ENCODE results near the gene HTR3D.
"Not testable (repeated sequence)": the region's sequence is repeated elsewhere in the genome, so short reads cannot be mapped to it uniquely, and the experiment has no call there.

The HTR3D gene

GRCh38 chr3:184016811-184017671 is 14.5 kb upstream of the HTR3D start:
- peak; percentile 32 for DNase-seq (ENCODE audit: low read depth)

DNA sequence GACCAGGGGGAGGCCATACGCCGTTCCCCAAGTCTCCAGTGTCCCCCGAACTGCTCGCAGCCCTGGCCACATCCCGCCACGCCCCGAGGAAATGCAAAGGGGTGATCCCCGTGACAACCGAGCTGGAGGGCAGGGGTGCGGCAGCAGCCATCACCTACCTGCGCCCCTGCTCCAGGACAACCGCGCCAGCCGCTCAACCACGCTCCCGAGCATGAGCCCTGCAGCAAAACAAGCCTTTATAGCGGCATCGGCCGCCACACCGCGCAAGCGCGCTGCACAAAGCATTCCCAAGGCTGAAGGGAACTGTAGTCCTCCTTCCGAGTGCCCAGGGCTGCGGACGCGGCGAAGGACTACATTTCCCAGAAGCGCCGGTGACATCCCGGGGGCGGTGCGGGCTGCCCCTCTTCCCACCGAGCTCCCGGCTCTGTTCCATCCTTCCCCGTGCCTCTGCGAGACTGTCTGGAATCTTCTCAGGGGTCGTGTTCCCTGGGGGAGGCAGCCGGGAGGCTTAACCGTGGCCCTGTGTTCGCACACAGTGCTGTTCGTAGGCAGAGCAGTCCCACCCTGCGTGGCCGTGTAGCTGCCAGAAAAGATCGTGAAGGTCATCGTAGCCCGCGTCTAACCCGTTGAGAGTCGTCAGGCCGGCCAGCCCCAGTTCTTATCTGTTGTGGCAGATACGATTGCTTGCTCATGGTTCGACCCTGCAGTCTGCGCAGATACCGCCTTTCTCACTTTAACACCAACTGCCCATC is 13.7 kb upstream of the HTR3D start, which contains the start of gene ABCC5:
ABCC5 (minus strand) TSS at position 213 of the 752 bp plus-strand sequence. CDS start 3,492 bp downstream, outside the sequence.
- peak; percentile 72 for DNase-seq (ENCODE audit: low read depth)

GRCh38 chr3:184018424-184018973 is 13.0 kb upstream of the HTR3D start:
- DNase-seq (ENCODE audit: low read depth), result no peak

GRCh38 chr3:184022323-184022722 is 9.2 kb upstream of the HTR3D start:
- no peak for DNase-seq (ENCODE audit: low read depth)

- not testable (repeated sequence) for DNase-seq (ENCODE audit: low read depth)
Observed at GRCh38 chr3:184025256-184025655, 6.3 kb upstream of the HTR3D start.

- DNase-seq (ENCODE audit: low read depth), result not testable (repeated sequence)
Observed at GRCh38 chr3:184028275-184028890, 3.2 kb upstream of the HTR3D start.

- no peak for DNase-seq (ENCODE audit: low read depth)
Observed at GRCh38 chr3:184029443-184029842, 2.1 kb upstream of the HTR3D start.

GRCh38 chr3:184030536-184030935 is 1.0 kb upstream of the HTR3D start:
- DNase-seq (ENCODE audit: low read depth), result no peak

DNA sequence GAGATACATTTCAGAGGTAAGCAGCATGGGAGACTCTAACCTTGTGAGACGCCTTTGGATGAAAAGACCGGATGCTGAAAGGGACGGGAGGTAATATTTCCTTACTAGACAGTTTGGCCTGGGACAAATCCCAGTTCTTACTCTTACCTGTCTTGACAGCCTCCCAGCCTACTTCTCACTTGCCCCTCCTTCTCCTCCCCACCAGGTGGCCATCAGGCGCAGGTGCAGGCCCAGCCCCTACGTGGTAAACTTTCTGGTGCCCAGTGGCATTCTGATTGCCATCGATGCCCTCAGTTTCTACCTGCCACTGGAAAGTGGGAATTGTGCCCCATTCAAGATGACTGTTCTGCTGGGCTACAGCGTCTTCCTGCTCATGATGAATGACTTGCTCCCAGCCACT is 6.3 kb downstream of the HTR3D start:
- no peak for DNase-seq (ENCODE audit: low read depth)

GRCh38 chr3:184038307-184038706 is 6.8 kb downstream of the HTR3D start:
- not testable (repeated sequence) for DNase-seq (ENCODE audit: low read depth)

- DNase-seq (ENCODE audit: low read depth), result no peak
Observed at GRCh38 chr3:184039414-184039813, 7.9 kb downstream of the HTR3D start.

DNA sequence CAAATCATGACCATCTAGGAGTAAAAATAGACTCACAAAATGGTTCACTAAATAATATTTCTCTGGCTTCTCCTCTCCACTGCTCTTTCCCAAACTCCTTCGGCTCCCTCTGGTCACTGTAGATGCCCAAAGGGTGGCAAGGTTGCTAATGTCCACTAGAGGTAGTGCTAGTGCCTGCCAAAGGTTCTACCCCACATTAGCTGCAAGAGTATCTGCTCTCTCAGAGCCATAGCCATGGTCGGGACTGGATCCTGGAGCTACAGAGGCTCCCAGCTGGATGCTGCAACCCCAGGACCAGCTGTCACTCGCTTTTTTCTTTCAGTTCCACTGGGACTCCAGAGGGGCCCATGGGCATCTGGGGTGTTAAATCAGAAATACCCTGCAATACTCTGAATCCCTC is 8.5 kb downstream of the HTR3D start:
- DNase-seq (ENCODE audit: low read depth), result peak; percentile 5

DNA sequence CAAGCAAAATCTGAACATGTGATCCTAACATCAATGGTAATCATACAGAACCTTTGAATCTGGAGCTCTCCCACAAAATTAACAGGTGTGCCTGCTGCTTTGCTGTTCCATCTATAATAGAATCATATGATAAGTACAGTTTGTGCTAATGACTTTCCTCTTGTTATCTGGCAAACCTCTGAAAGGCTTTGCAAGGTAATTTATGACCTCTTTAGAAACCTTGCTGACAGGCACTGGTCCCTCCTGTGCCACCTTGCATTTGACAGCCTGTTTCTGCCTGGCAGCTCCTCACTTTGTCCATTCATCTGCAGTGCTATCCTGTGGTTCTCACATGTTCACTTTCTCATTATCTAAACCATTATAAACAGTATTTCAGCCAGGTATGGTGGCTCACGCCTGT is 11.1 kb downstream of the HTR3D start:
- no peak for DNase-seq (ENCODE audit: low read depth)

DNA sequence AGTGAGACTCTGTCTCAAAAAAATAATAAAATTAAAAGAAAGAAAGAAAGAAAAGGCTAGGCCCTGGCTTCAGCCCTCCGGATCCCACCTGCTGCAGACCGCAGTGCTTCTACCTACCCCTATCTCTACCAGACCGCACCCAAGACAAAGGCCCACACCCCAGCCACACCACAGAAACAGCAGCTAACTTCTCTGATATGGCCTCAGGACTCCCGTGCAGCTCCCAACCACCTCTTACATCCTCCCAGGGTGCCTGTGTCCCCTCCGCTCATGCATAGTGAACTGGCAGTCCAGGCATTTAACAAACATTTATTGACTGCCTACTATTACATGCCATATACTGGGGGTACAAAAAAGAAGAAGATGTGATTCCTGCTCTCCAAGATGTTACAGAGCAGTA is 14.5 kb downstream of the HTR3D start:
- DNase-seq (ENCODE audit: low read depth), result no peak

GRCh38 chr3:184050217-184050847 is 18.8 kb downstream of the HTR3D start:
- no peak for DNase-seq (ENCODE audit: low read depth)

DNA sequence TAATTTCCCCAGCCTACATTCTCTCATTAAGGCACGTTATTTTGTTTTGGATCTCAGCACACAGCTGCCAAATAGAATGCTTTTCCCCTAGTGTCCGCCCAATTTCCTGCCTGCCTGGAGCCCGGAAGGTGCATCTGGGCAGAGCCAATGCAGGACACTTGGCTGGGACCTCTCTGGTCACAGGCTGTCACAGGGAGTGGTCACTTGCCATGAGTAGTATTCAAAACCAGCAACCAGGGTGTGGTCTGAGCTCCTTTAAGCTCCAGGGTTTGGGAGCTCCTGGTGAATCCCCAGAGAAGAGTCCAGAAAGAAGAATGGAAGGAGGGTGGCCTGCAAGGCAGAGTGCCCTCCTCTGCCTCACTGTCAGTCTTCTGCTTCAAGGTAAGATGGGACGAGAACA is 21.2 kb downstream of the HTR3D start, which contains the start of gene HTR3C:
HTR3C (plus strand) TSS at position 281 of the 400 bp plus-strand sequence; CDS start at position 315, 34 bp downstream.
- DNase-seq (ENCODE audit: low read depth), result no peak

- DNase-seq (ENCODE audit: low read depth), result no peak
Observed at GRCh38 chr3:184058029-184058428, 26.5 kb downstream of the HTR3D start.

DNA sequence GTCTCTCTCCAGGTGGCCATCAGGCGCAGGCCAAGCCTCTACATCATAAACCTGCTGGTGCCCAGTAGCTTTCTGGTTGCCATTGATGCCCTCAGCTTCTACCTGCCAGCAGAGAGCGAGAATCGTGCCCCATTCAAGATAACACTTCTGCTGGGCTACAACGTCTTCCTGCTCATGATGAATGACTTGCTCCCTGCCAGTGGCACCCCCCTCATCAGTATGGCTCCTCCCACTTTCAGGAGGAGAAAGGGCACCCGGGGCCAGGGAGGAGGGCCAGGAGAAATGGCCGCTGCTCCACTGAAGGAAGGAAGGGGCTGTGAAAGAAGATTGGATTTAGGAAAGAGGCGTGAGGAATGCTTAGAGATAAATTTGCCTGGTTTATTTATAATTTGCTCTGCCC is 27.9 kb downstream of the HTR3D start:
- DNase-seq (ENCODE audit: low read depth), result no peak

- DNase-seq (ENCODE audit: low read depth), result no peak
Observed at GRCh38 chr3:184062637-184063036, 31.1 kb downstream of the HTR3D start.

- DNase-seq (ENCODE audit: low read depth), result no peak
Observed at GRCh38 chr3:184066211-184066610, 34.7 kb downstream of the HTR3D start.

- peak; percentile 9 for DNase-seq (ENCODE audit: low read depth)
Observed at GRCh38 chr3:184067573-184068055, 36.1 kb downstream of the HTR3D start.

- no peak for DNase-seq (ENCODE audit: low read depth)
Observed at GRCh38 chr3:184068344-184068743, 36.8 kb downstream of the HTR3D start.

Data from CMK (cell line).